Stimulated activated CD4-positive, alpha-beta T cell treated with anti-CD3 and anti-CD28 coated beads, Interleukin-2, amount 100 ng/mL, for 4 hours (primary cell): ENCODE data around the gene SEPHS2.
A peak's percentile ranks its signal among the peaks of the same experiment; 100 is the strongest.
"Not testable (repeated sequence)": the region's sequence is repeated elsewhere in the genome, so short reads cannot be mapped to it uniquely, and the experiment has no call there.

Experiments
- DNase-seq: peaks from one replicate; pipeline ENCODE4 v3.0.0-alpha.2; 2020; ENCODE audit warnings: low read depth

SEPHS2 gene

GRCh38 chr16:30470170-30470512 is 24.5 kb upstream of the SEPHS2 start:
- no peak for DNase-seq

- DNase-seq = no peak
These were observed 18.4 kb upstream of the SEPHS2 start for GRCh38 chr16:30464078-30464477.

GRCh38 chr16:30461426-30461825 is 15.8 kb upstream of the SEPHS2 start:
- not testable (repeated sequence) for DNase-seq

GRCh38 chr16:30459456-30459855 is 13.8 kb upstream of the SEPHS2 start:
- DNase-seq = no peak

GRCh38 chr16:30458561-30459394 is 13.1 kb upstream of the SEPHS2 start:
- DNase-seq = peak; percentile 75

- DNase-seq = no peak
These were observed 12.3 kb upstream of the SEPHS2 start for GRCh38 chr16:30457743-30458560.

GRCh38 chr16:30457256-30457655 is 11.6 kb upstream of the SEPHS2 start:
- DNase-seq = no peak

- DNase-seq = no peak
These were observed 10.6 kb upstream of the SEPHS2 start for GRCh38 chr16:30456302-30456701.

GRCh38 chr16:30452709-30453580 is 7.3 kb upstream of the SEPHS2 start:
- not testable (repeated sequence) for DNase-seq

GRCh38 chr16:30449116-30449435 is 3.4 kb upstream of the SEPHS2 start:
- DNase-seq = no peak

- no peak for DNase-seq
These were observed 2.0 kb upstream of the SEPHS2 start for GRCh38 chr16:30447512-30448226.

GRCh38 chr16:30446203-30446595 is 525 bp upstream of the SEPHS2 start:
- DNase-seq = no peak

GRCh38 chr16:30445149-30445407 is 596 bp downstream of the SEPHS2 start:
- DNase-seq = no peak

GRCh38 chr16:30444231-30445148 is 1.2 kb downstream of the SEPHS2 start:
- no peak for DNase-seq

- DNase-seq = no peak
These were observed 2.0 kb downstream of the SEPHS2 start for GRCh38 chr16:30443631-30444030.

GRCh38 chr16:30439720-30440348 is 5.8 kb downstream of the SEPHS2 start:
- no peak for DNase-seq

- DNase-seq = no peak
These were observed 6.8 kb downstream of the SEPHS2 start for GRCh38 chr16:30438835-30439234.

GRCh38 chr16:30437511-30438046 is 8.1 kb downstream of the SEPHS2 start:
- DNase-seq = no peak

GRCh38 chr16:30434852-30435251 is 10.8 kb downstream of the SEPHS2 start:
- no peak for DNase-seq

- DNase-seq = no peak
These were observed 15.2 kb downstream of the SEPHS2 start for GRCh38 chr16:30430428-30430970.
